Psoas muscle (tissue), 8 donors: ENCODE data around the gene TXNL4B. TPM values are rescaled to one million over a fixed set of nuclear protein-coding genes. Genes with fewer than 3 reads are reported as not detected.

ENCODE experiments used
- ATAC-seq, 4 donors: fragments of 200-7000 bp; cut with Tn5 transposase; one replicate each; pipeline ENCODE4 v1.9.1; 2020; ENCODE audit warnings: moderate library complexity in 3 of 4, mild to moderate bottlenecking in 2 of 4
- DNase-seq, 2 donors: peaks; one replicate each; pipeline ENCODE4 v3.0.0-alpha.2; 2020
- H3K27ac ChIP-seq: fragments of 200-600 bp; one replicate; pipeline ENCODE4 v1.8.0; 2022
- H3K27me3 ChIP-seq, 3 donors: fragments of 200-600 bp in 1 of 3; one replicate each; pipeline versions ENCODE4 v1.6.1 to v1.8.0; 2013 to 2022; ENCODE audit warnings: low read length in 2 of 3, mild to moderate bottlenecking in 2 of 3, moderate library complexity in 1 of 3; ENCODE audit not compliant: insufficient read depth in 3 of 3
- H3K36me3 ChIP-seq, 2 donors: fragments of 200-600 bp in 1 of 2; one replicate each; pipeline versions ENCODE4 v1.6.1 to v1.8.0; 2013 to 2022; ENCODE audit warnings: low read depth in 1 of 2, mild to moderate bottlenecking in 1 of 2, moderate library complexity in 1 of 2; ENCODE audit not compliant: insufficient read depth in 1 of 2
- H3K4me1 ChIP-seq: fragments of 200-600 bp; one replicate; pipeline ENCODE4 v1.8.0; 2022
- H3K4me3 ChIP-seq: fragments of 200-600 bp; one replicate; pipeline ENCODE4 v1.8.0; 2022; ENCODE audit warnings: mild to moderate bottlenecking
- H3K9me3 ChIP-seq: fragments of 200-600 bp; one replicate; pipeline ENCODE4 v1.8.0; 2022
- CTCF ChIP-seq: fragments of 200-600 bp; IDR thresholded peaks from one replicate; pipeline ENCODE4 v1.8.0; 2022; ENCODE audit warnings: antibody characterized with exemption
- WGBS, 3 donors: extraction: QIAGEN DNeasy Blood & Tissue Kit; methylation state at CpG; one replicate each; pipeline versions ENCODE4 v1.1.6 to v1.1.7; 2013; 5-methylcytosine and 5-hydroxymethylcytosine counted together
- intact Hi-C, 2 donors: fragments of 100-400 bp; cut with DNase I; formaldehyde crosslinking; loops; one replicate each; pipeline versions ENCODE4 v1.11.0 to v1.14.2; 2022
- polyA plus RNA-seq, 3 donors: library from polyadenylated mRNA; stranded (reverse); fragments of 200-250 nt; gene quantifications; one replicate each; pipeline ENCODE4 v1.2.3, GENCODE V29; 2013
- total RNA-seq, 4 donors: library from RNA; stranded (reverse); fragmentation: NEBNext Ultra II Directional in 2 of 4; extraction: Animal tissue kit (Norgen Biotek cat#: 25700) in 2 of 4; gene quantifications; one replicate each; pipeline versions ENCODE4 v1.2.1 to v1.2.4, GENCODE V29; 2021 to 2023
- donor health status: healthy with polysubstance abuse.
- donor health status: DM: no; HTN: no; CAD: no; lungs with moderate emphysema.
- donor health status: Bipolar disorder and iron deficiency.
- donor health status: healthy.
- donor health status: DM: yes; HTN: yes; CAD: no.
- donor health status: DM: no; HTN: no; CAD: no.
- donor health status: DM: no; HTN: no; CAD: no.
- donor health status: DM: yes; HTN: yes; CAD: no.

TXNL4B gene
- total and polyA plus RNA-seq, 7 donors, result 6.7 to 52.1 (median 9.4) TPM

GRCh38 chr16:72073560-72074230 is 19.7 kb downstream of the TXNL4B start:
- Histone ChIP-seq H3K27ac (no peak overlapping the region), H3K4me1 (peaks cover 11% of the 10 kb centered on the region), H3K36me3 (peaks cover 0 to 7% of the 10 kb centered on the region in 2 donors), H3K9me3 (no peaks in the 10 kb centered on the region), H3K27me3 (no peaks in the 10 kb centered on the region), H3K4me3 (no peak overlapping the region)
- intact Hi-C loops, result no loop called here
- no peak for TF ChIP-seq CTCF
- WGBS, 3 donors, result 49 to 62% (median 54%) methylated on average over 8 of the region's 8 CpGs
- ATAC-seq (peak; percentile 55 to 93 (median 91)), DNase-seq (peak in 1 of 2 donors; percentile 59)

- DNase-seq (no peak), ATAC-seq (no peak)
- WGBS, 3 donors, result 54 to 70% (median 59%) methylated on average over 12 of the region's 12 CpGs
- Histone ChIP-seq H3K4me3 (no peak overlapping the region), H3K9me3 (no peaks in the 10 kb centered on the region), H3K4me1 (peaks cover 11% of the 10 kb centered on the region), H3K27me3 (no peaks in the 10 kb centered on the region), H3K36me3 (no peaks in the 10 kb centered on the region), H3K27ac (no peak overlapping the region)
- no peak for TF ChIP-seq CTCF
- intact Hi-C loops, result no loop called here
These were observed 20.7 kb downstream of the TXNL4B start for GRCh38 chr16:72072514-72073342.

GRCh38 chr16:72068930-72069329 is 24.5 kb downstream of the TXNL4B start:
- H3K9me3 ChIP-seq, result no peaks in the 10 kb centered on the region
- no peak for DNase-seq
- no peaks in the 10 kb centered on the region for H3K27me3 ChIP-seq
- no peak for ATAC-seq
- WGBS, 3 donors, result 73 to 80% (median 80%) methylated on average over 4 of the region's 4 CpGs
- TF ChIP-seq CTCF, result no peak
- H3K4me1 ChIP-seq, result peaks cover 7% of the 10 kb centered on the region
- no peak overlapping the region for H3K4me3 ChIP-seq
- intact Hi-C loops, result loop anchor here in 1 of 2 donors (5.0 kb wide), 1 partner anchor 33 kb away; no protein-coding TSS in a partner anchor
- no peaks in the 10 kb centered on the region for H3K36me3 ChIP-seq
- H3K27ac ChIP-seq, result no peak overlapping the region

- Histone ChIP-seq H3K4me3 (no peak overlapping the region), H3K9me3 (no peaks in the 10 kb centered on the region), H3K4me1 (no peaks in the 10 kb centered on the region), H3K27ac (no peak overlapping the region), H3K27me3 (no peaks in the 10 kb centered on the region), H3K36me3 (no peaks in the 10 kb centered on the region)
- 4 to 22% (median 16%) methylated on average over 1 of the region's 1 CpG for WGBS, 3 donors
- peak; percentile 53 for TF ChIP-seq CTCF
- intact Hi-C loops, result loop anchor here in 1 of 2 donors (5.0 kb wide), 1 partner anchor 36 kb away; no protein-coding TSS in a partner anchor
- peak in 3 of 4 donors; percentile 48 to 78 (median 73) for ATAC-seq
- no peak for DNase-seq
These were observed 26.7 kb downstream of the TXNL4B start for GRCh38 chr16:72066747-72067146.
